ENCODE measurements around the gene CRYBA4.
A peak's percentile ranks its signal among the peaks of the same experiment; 100 is the strongest.

The CRYBA4 gene

DNA sequence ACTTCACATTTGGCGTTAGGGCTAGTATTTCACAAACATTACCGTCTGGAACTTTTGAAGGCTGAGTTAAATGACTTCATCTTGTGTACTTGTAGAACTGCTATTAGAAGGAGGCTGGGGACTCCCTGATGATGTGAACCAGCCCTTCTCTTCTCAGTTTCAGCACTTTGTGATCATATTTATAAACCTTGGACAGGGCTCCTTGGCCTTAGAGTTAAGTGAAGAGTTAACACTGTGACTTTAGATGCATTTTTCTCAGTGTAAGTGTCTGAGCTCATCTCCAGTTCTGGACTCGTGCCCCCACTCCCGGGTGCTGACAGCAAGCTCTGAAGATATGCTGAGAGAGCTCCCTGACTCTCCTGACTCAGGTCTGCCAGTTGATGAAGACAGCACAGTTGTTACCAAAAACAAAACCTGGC lies 44.1 kb downstream of the CRYBA4 start:
- DNase-seq, result no peak

DNA sequence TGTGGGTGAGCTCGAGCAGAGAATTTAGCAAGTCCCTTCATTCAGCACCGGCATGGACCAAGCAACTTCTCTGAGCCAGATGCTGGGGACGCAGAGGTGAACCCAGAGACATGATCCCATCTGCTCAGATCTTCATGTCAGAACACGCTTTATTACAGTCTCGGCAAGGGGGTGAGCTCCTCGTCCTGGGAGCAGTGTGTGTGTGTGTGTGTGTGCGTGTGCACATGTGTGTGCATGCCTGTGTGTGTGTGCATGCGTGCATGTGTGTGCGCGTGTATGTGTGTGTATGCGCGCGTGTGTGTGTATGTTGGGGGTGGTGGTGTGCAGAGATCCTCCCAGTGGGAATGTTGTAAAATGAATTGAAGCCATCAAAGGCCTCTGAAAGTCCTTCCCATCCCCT lies 45.4 kb downstream of the CRYBA4 start:
- no peak for DNase-seq

DNA sequence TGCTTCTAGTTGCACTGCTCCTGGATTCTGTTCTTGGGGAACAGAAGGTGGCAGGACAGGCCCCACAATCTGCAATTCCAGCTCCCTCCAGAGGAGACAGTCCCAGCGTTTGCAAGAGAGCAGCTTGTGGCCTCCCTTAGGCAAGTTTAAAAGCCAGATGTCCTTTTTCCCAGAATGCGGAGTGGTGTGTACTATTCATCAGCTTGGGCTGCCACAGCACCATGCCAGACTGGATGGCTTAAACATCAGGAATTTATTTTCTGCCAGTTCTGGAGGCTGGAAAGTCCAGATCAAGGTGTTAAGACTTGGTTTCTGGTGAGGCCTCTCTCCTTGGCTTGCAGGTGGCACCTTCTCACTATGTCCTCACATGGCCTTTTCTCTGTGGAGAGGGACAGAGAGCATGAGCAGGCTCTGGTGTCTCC lies 47.3 kb downstream of the CRYBA4 start:
- peak; percentile 83 for DNase-seq

DNA sequence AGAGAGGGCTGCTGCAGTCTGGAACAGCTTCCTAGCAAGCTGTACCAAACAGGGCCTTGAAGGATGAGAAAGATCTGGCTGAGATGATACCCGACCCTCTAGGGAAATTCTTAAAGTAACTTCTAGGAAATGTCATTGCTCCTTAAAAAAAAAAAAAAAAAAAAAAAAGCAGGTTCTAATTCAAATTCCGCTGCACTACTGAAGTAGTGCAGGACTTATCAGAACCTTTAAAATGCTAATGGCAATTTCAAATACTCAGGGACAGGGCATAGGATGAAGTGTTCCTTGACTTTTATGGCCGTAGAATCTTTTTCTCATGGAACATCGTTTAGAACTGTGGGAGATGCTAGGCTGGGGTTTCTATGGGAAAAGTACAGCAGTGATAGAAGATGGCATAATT lies 48.7 kb downstream of the CRYBA4 start:
- DNase-seq, result no peak

DNA sequence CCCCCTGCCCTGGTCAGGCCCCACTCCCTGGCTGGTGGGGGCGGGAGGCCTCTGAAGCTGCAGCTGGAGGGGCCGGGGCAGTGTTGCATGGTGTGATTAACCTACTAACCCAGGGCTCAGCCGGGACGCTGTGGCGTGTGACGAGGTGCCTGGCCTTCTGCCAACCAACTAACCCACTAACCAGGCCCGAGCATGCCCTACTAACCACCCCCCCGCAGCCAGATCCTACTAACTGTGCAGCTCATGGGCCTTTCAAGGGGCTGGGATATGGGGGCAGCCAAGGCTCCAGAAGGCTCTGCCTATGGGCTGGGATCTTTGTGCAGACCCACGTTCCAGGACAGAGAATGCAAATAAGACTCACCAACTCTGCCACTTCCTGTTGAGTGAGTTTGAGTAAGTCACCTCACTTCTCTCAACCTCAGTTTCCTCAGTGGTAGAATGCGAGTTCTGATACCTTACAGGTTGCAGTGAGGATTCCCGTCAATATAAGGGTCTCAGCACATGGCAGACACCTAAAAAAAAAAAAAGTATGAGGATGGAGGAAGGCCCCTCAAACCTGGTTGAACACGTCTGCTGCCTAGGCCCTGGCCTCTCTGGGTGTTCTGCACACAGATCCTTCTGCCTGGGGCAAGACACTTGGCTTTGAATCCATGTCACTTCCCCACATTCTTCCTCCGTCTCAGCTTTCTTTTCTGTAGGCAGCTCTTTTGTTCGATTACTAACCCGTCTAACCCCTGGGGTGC lies 49.7 kb downstream of the CRYBA4 start:
- DNase-seq, result no peak

DNA sequence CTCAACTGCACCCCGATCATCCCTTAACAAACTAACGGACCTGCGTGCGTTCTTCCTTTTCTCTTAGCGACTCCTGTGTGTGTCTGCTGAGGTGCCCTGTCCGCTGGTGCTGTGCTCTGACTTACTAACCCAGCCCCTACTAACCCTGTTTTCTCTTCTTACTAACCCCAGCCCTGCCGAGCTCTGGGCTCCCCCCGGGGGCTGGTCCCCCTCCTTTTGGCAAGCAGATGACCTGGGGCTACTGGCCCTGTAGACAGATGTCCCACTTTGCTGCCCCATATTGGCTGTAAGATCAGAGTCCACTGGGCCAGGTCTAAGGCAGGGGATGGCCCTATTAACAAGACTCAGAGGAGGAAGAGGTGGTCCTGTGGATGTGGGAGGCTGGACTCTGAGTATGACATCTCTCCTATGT lies 50.3 kb downstream of the CRYBA4 start:
- no peak for DNase-seq

DNA sequence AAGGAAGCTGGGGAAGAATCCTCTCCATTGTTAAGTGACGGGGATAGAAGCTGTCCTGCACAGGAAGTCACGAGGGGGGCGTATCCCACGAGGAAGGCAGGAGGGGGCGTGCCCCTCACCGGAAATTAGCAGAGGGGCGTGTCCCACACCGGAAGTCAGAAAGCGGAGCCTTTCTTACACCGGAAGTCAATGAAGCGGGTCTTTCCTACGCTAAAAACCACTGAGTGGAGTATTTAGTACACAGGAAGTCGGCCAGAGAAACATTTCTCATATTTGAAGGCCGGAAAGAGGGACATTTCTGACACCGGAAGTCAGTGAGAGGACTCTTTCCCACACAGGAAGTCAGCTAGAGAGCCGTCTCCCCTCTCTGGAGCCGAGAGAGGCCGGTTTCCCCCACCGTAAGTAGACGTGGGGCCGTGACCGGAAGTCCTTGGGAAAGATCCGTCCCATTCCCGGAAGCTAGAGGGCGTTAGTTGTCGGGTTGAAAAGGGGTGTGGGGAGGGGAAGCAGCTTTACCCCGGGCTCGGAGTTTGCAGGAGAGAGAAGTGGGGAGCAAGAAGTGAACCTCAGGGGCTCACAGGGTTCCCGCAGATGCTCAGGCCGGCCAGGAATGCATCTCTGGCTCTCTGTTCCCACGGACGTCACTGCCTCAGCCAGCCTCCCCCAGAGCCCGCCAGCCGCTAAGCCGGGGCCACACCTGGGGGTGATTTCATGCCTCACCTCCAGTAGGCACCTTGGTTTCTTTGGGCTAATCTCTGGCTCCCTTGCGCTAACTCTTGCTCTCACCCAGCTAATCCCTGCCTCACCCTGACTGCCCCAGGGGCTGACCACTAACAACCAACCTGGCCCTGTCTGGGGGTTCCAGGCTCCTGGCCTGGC lies 51.1 kb downstream of the CRYBA4 start:
- peak; percentile 76 for DNase-seq

DNA sequence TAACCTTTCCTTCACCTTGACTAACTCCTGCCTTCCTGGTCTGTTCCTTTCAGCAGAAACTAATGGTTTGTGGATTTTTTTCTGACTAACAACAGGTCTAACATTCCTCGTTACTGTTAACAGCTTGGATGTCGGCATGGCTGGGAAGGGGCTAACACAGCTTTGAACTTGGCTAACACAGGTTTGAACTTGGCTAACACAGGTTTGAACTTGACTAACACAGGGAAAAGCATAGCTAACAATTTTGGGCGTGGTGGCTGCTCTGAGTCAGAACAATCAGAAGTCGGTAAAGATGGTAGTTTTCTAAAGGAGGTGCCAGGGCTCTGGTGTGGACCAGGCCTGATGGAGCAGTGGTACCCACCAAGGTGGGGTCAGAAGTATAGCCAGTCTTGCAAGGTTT lies 51.7 kb downstream of the CRYBA4 start:
- no peak for DNase-seq

DNA sequence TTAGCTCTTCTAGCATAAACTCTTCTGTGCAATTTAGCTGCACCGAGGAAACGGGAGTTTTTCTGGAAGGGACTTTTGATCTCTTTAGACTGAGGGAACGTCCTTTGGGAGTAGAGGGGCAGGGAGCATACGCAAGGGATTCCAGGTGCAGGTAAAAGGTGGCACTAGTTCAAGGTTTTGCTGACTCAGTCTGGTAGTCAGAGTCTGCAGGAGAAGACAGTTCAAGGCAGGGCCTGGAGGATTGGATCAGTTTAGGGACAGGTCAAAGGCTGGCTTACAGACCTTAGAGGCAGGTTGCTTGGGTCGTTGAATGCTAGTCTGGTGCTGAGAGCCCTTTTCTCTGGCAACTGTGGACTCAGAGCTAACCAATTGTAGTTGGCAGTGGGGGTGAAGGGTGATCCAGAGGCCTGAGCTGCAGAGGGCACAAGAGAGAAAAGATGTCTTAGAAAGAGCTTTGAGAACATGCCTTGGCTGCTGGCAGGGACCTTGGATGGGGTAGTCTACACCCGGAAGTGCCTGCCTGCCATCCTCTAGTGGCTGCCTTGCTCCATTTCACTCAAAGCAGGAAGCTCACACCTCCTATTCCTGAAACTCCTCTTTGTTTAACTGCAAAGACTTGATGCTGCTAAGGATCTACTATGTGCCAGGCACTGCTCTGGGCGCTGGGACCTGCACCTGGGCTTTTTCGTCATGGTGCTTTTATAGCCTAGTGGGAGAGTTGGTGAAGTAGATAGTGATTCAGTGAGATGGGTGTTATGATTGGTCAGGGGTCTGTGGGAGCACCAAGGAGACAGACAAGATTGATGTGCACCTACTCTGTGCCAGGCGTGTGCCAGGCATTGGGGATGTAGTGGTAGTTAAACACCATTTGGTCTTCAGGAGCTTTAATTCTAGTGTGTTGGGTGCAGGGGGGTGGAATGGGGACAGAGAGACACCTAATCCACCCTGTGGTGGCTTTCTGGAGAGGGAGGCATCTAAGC lies 52.7 kb downstream of the CRYBA4 start:
- no peak for DNase-seq

DNA sequence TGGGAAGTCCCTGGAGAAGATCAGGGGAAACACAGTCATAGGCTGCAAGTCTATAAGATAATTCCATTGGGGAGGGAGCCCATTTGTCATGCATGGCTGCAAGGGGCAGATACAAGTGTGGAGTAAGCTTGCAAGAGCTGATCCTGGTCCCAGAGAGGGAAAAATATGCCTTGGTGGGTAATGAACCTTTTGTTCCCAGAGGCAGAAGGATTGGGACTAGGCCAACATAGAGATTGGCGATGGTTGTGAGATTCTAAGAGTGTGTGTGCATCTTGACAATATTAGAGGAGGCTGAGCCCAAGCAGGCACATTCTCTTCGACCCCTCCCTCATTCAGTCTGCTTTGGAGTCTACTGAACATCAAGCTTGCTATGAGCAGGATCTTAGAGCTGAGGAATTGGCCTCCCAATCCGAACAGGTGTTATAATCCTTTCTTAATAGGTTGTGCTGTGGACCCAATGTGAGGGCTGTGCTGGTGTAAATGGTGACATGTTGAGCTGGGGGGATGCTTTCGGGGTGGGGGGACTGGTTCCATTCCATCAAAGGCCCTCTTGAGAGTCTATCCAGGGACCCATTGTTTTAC lies 54.0 kb downstream of the CRYBA4 start:
- DNase-seq, result no peak

DNA sequence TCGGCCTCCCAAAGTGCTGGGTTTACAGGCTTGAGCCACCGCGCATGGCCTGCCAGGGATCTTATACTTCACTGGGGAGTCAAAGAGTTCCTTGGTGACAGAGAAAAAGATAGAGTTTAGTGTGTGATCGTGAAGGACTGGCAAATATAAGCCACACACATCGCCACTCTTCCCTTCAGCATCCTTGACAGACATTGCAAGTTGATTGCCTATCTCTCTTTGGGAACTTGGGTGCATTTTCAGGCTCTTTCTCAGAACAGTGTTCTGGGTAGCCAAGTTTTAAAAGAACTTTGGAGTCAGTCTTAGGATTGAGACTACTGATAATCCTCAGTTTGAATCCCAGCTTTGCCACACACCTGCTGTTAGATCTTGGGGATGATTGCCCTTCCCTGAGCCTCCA lies 55.5 kb downstream of the CRYBA4 start:
- DNase-seq, result no peak

DNA sequence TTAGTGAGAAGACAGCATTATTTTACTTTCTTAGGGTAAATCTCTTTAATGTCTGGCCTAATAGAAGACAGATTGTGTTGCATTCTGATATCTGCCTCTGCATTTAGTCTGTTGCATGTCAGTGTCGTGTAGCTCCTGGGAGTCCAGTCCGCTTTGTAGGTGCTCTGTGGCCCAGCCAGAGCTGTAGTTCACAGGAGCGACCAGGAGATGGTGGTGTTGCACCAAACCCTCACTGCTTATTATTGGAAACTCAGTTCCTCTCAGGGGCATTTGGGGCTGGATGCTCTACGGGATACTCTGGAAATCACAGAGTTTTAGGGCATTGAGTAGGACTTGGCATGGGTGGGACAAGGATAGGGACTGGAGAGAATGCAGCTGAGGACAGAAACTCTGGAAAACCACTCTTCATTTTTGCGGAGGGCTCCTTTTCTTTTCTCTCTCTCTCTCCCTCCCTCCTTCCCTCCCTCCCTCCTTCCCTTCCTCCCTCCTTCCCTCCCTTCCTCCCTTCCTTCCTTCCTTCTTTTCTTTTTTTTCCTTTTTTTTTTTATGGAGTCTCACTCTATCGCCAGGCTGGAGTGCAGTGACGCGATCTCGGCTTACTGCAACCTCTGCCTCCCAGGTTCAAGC lies 57.4 kb downstream of the CRYBA4 start:
- DNase-seq, result peak; percentile 13
